NB4 (cell line): ENCODE measurements around the gene CCM2L.

ENCODE experiments used
- POLR2A ChIP-seq: IDR thresholded peaks from 2 replicates; pipeline ENCODE4 v1.6.1; 2011; ENCODE audit warnings: mild to moderate bottlenecking; ENCODE audit not compliant: insufficient read length; ENCODE audit errors: extremely low read depth
- TF ChIP-seq, protein P1 (sequence below): IDR thresholded peaks from one replicate; pipeline ENCODE4 v1.5.1; 2012; ENCODE audit warnings: low read depth, low read length

GRCh38 chr20:32040142-32040953, 30.1 kb downstream of the CCM2L start:
- TF ChIP-seq, protein P1, sequence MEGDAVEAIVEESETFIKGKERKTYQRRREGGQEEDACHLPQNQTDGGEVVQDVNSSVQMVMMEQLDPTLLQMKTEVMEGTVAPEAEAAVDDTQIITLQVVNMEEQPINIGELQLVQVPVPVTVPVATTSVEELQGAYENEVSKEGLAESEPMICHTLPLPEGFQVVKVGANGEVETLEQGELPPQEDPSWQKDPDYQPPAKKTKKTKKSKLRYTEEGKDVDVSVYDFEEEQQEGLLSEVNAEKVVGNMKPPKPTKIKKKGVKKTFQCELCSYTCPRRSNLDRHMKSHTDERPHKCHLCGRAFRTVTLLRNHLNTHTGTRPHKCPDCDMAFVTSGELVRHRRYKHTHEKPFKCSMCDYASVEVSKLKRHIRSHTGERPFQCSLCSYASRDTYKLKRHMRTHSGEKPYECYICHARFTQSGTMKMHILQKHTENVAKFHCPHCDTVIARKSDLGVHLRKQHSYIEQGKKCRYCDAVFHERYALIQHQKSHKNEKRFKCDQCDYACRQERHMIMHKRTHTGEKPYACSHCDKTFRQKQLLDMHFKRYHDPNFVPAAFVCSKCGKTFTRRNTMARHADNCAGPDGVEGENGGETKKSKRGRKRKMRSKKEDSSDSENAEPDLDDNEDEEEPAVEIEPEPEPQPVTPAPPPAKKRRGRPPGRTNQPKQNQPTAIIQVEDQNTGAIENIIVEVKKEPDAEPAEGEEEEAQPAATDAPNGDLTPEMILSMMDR = no peak
- TF ChIP-seq POLR2A = no peak
